HS-27A (cell line): ENCODE results near the gene PTGER4.
"Not testable (repeated sequence)": the region's sequence is repeated elsewhere in the genome, so short reads cannot be mapped to it uniquely, and the experiment has no call there.

Source experiments
- DNase-seq: peaks from one replicate; pipeline ENCODE4 v3.0.0-alpha.2; 2012; ENCODE audit warnings: low read depth, missing footprints

PTGER4 gene

GRCh38 chr5:40679913-40680681 lies at the start of gene PTGER4:
PTGER4 (plus strand) TSS chr5:40679915; CDS start chr5:40680994, 1,079 bp downstream.
- no peak for DNase-seq

- DNase-seq: no peak
Measured at GRCh38 chr5:40630126-40630525, 49.6 kb upstream of the PTGER4 start.

DNA sequence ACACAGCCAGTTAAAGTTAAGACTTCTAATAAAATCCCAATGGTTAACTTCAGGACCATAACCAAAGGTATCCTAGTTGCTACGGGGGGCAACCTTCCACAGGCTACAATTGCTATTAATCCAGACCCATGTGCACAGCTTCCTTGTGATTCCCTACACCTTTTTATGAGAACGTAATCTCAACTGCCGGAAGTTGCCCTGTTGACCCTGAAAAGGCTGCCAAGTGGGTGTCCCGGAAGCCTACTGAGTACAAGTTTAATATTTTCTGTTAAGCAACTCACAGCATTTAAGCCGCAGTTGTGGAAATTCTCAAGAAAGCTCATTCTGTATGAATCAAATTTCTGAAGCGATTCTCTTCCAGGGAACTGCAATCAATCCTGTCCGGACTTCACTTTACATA lies 48.5 kb upstream of the PTGER4 start:
- no peak for DNase-seq

GRCh38 chr5:40634154-40634553 lies 45.6 kb upstream of the PTGER4 start:
- DNase-seq: no peak

DNA sequence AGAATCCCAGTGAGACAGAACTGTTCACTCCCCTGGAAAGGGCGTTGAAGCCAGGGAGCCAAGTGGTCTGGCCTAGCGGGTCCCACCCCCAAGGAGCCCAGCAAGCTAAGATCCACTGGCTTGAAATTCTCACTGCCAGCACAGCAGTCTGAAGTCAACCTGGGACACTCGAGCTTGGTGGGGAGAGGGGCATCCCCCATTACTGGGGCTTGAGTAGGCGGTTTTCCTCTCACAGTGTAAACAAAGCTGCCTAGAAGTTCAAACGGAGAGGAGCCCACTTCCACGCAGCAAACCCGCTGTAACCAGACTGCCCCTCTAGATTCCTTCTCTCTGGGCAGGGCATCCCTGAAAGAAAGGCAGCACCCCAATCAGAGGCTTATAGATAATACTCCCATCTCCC lies 45.1 kb upstream of the PTGER4 start:
- DNase-seq: no peak

DNA sequence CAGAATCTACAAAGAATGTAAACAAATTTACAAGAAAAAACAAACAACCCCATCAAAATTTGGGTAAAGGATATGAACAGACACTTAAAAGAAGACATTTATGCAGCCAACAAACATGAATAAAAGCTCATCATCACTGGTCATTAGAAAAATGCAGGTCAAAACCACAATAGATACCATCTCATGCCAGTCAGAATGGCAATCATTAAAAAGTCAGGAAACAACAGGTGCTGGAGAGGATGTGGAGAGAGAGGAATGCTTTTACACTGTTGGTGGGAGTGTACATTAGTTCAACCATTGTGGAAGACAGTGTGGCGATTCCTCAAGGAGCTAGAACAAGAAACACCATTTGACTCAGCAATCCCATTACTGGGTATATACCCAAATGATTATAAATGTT lies 40.2 kb upstream of the PTGER4 start:
- DNase-seq: not testable (repeated sequence)

GRCh38 chr5:40646266-40646665 lies 33.4 kb upstream of the PTGER4 start:
- DNase-seq: no peak

- DNase-seq: no peak
Measured at GRCh38 chr5:40648150-40648549, 31.6 kb upstream of the PTGER4 start.

DNA sequence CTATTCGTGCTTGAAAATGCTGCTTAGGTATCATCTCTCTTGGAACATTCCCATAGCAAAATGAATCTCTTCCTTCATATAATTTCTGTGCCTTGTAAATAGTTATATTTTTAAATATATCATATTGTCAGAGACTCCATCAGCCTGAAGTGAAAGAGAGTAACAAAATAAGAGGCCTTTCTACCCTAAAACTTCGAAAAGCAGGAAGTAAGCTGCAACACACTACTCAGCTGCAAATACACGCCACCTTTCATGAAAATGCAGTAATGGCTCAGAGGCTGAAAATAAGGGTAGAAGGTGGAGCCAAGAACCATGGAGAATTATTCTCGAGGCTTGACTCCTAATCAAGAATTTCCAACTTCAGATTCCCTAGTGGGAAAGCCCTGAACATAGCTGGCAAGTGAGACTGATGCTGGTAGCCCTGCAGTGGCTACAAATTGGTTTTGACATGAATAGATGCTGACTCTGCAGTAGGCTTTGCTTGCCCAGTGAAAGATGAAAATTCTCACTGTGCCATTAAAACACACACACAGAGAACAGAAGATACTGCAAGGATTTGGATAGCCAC lies 30.2 kb upstream of the PTGER4 start:
- DNase-seq: no peak

- DNase-seq: no peak
Measured at GRCh38 chr5:40651201-40651600, 28.5 kb upstream of the PTGER4 start.

DNA sequence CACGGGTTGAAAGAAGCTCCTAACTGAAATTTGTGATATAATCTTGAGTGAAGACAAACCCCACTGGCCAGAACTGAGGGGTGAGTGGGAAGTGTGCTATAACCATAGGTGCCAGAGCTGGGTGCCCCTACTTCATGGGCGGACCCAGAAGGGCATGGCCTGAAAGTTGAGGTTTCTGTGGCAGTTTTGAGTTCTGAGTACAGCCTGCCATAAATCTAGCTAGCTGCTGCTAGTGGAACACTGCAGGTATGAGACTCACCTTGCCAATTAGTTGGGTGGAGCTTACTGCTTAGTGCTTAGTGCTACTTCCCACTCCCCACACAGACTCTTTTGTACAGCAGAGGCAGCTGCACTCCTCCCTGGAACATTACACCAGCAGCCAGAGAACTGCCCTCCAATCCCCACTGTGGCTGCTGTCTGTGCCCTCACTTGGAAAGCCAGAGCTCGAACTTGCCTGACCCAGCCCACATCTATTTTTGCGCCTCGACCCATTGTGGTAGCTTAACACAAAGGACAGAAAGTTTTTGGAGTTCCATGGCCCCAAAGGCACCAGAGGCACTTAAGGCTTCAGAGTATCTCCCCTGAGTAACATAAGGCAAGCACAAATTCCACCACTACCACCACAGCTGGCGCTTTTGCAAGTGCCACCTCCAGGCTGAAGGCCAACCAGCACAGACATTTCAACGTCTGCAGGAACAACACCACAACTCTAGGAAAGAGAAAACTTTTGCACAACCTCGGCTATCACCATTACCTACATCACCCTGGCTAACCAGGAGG lies 27.1 kb upstream of the PTGER4 start:
- DNase-seq: no peak

DNA sequence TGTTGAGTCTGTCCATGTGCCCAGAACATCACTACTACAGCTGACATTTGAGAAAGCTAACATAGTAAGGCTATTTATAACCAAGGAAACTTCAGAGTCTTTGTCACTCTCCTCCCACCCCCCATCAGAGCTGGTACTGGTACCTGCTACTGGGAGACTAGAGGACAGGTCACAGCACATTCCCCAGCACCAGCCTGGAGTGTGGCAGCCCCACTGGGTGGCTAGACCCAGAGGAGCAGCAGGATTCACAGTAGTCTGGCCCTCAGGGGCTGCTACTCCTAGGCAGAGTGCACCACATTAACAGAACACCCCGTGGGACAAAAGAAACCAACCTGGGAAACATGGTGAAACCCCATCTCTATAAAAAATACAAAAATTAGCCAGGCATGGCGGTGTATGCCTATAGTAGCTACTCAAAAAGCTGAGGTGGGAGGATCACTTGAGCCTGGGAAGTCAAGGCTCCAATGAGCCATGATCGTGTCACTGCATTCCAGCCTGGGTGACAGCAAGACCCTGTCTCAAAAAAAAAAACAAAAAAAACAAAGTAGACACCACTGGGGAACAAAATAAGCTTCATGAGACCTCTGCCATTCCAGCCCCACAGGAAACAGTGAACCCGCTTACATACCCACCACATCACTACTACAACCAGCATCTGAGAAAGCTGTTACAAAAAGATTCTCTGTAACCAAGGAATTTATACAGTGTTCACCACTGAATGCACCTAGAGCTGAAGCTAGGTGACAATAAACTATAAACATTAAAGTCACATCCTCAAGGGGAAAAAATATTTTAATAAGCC lies 26.3 kb upstream of the PTGER4 start:
- DNase-seq: no peak

DNA sequence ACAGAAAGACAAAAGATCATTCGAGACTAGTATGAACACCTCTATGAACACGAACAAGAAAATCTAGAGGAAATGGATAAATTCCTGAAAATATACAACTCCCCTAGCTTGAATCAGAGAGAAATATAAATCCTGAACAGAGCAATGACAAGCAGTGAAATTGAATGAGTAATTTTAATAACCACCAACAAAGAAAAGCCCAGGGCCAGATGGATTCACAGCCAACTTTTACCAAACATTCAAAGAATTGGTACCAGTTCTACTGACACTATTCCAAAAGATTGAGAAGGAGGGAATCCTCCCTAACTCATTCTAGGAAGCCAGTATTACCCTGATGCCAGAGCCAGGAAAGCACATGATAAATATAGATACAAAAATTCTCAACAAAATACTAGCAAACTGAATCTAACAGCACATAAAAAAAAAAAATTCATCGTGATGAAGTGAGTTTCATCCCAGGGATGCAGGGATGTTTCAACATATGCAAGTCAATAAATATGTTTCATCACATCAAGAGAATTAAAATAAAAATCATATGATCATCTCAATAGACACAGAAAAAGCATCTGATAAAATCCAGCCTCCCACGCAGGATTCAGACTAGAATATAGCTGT lies 25.2 kb upstream of the PTGER4 start:
- DNase-seq: no peak

- no peak for DNase-seq
Measured at GRCh38 chr5:40655138-40655537, 24.6 kb upstream of the PTGER4 start.

DNA sequence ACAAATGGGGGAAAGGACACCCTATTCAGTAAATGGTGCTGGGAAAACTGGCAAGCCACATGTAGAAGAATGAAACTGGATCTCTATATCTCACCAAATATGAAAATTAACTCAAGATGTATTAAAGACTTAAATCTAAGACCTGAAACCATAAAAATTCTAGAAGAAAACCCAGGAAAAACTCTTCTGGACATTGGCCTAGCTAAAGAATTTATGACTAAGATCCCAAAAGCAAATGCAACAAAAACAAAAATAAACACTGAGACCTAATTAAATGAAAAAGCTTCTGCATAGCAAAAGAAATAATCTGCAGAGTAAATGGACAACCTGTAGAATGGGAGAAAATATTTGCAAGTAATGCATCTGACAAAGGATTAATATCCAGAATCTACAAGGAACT lies 23.6 kb upstream of the PTGER4 start:
- not testable (repeated sequence) for DNase-seq

DNA sequence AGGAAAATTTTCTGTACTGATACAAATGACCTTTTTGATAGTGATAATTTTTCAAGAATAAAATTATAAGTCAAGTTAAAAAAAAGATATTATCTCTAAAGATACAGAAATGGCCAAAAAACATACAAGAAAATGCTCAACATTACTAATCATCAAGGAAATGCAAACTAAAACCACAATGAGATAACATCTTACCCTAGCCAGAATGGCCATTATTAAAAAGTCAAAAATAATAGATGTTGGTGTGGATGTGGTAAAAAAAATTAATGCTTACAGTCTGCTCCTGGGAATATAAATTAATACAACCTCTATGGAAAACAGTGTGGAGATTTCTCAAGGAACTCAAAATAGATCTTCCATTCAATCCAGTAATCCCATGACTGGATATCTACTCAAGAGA lies 22.9 kb upstream of the PTGER4 start:
- no peak for DNase-seq

GRCh38 chr5:40660751-40661150 lies 19.0 kb upstream of the PTGER4 start:
- DNase-seq: no peak

DNA sequence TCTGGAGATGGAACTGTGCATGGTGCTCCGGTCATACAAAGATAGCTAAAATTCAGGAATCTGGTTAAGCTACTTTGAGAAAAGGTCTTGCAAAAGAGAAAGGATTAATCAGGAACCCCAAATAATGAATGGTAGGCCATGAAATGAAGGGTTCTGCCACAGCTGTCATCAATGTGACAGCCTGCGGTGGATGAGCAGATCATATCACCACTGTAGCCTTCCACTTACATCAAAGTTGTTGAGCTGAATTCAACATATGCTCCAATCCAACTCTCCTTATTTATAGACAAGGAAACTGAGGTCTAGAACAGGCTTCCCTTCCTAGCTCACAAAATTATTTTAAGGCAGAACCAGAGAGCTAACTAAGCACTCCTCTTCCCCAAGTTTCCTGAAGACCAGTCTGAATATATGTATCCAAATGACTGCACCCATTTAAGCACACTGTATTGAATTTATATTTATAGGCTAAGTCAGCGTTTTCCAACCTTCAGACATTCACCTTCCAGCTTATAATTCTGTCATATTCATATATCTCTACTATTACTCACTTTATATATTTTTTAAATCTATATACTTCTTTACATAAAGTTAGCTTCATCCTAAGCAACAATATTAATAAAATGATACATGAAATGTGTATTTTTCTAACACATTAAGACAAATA lies 13.9 kb upstream of the PTGER4 start:
- DNase-seq: no peak

DNA sequence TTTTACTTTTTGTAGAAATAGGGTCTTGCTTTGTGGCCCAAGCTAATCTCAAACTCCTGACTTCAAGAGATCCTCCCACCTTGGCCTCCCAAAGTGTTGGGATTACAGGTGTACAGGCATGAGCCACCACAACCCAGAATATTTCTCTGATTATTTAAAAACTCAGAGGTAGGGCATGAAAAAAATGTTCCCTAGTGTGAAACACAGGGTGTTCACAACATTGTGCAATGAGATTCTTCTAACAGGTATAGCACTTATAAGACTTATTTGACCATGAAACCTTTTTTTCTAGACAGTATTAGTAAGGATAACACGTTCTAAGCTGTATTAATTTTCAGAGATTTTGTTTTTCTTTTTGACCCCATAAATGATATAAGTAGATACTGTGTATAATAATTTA lies 13.1 kb upstream of the PTGER4 start:
- no peak for DNase-seq

GRCh38 chr5:40667161-40667663 lies 12.5 kb upstream of the PTGER4 start:
- DNase-seq: no peak
